ENCODE measurements around the gene POU4F1.

DNA sequence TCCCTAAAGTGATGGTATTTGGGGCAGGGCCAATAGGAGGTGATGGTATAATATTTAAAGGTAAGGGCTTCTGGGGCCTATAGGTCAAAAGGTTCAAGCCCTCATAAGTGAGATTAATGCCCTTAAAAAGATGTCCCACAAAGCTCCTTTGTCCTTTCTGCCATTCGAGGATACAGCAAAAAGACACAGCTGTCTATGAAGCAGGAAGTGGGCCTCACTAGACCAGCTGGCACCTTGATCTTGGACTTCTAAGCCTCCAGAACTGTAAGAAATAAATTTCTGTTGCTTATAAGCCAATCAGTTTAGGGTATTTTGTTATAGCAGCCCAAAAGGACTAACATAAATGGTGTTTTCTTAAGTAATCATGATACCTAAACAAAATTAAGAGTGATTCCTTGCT lies 27.2 kb upstream of the POU4F1 start:
- TF ChIP-seq POLR2AphosphoS5 (IDR thresholded peaks at IDR 0.05) = no peak
- TF ChIP-seq POLR2A (IDR thresholded peaks at IDR 0.05) = no peak
